HepG2 (cell line): ENCODE measurements around the gene CYP19A1.

Experiments
- NR1H2 ChIP-seq: sonication (generic); formaldehyde crosslinking; IDR thresholded peaks from 2 replicates; pipeline ENCODE4 v1.8.1; 2022; ENCODE audit warnings: low read depth, missing genetic modification reagents, borderline replicate concordance
- RFX1 ChIP-seq: fragments of 450-650 bp; IDR thresholded peaks from 2 replicates; pipeline ENCODE4 v1.6.1; 2017
- SMARCC2 ChIP-seq: fragments of 450-650 bp; IDR thresholded peaks from 2 replicates; pipeline ENCODE4 v1.6.1; 2017; ENCODE audit warnings: antibody characterized with exemption, mild to moderate bottlenecking
- SSRP1 ChIP-seq: IDR thresholded peaks from 2 replicates; pipeline ENCODE4 v1.6.1; 2016; ENCODE audit warnings: control low read depth
- TCF7L2 ChIP-seq: IDR thresholded peaks from 2 replicates; pipeline ENCODE4 v1.6.1; 2011; ENCODE audit warnings: mild to moderate bottlenecking, low read depth, low read length, moderate library complexity
- ZNF616 ChIP-seq: sonication (generic); formaldehyde crosslinking; IDR thresholded peaks from 2 replicates; pipeline ENCODE4 v1.5.0; 2020; ENCODE audit warnings: low read depth, mild to moderate bottlenecking, missing genetic modification reagents
- ZSCAN31 ChIP-seq: sonication (generic); formaldehyde crosslinking; IDR thresholded peaks from 2 replicates; pipeline ENCODE4 v1.5.0; 2020; ENCODE audit warnings: low read depth, mild to moderate bottlenecking, missing genetic modification reagents
- TF ChIP-seq, protein P1 (sequence below): sonication (generic); formaldehyde crosslinking; IDR thresholded peaks from 2 replicates; pipeline ENCODE4 v1.8.0; 2022; ENCODE audit warnings: low read depth, missing genetic modification reagents

DNA sequence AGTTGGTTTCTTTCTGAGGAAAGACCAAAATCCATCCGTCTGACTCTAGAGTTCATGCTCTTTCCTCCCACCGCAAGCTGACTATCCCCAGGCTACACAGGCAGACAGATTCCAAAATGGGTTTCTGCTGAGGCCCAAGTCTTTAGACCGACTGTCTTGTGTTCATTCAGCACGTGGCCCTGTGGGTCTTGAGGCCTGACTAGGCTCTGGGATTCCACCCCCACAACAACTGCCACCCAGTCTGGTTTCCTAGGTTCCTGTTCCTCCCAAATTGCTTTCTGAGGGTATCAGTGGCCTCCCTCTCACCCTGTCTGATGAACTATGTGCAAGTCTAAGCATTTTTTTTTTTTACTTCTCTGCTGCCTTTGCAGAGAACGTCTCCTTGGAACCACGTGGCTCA, 67.7 kb downstream of the CYP19A1 start:
- TF ChIP-seq, protein P1, sequence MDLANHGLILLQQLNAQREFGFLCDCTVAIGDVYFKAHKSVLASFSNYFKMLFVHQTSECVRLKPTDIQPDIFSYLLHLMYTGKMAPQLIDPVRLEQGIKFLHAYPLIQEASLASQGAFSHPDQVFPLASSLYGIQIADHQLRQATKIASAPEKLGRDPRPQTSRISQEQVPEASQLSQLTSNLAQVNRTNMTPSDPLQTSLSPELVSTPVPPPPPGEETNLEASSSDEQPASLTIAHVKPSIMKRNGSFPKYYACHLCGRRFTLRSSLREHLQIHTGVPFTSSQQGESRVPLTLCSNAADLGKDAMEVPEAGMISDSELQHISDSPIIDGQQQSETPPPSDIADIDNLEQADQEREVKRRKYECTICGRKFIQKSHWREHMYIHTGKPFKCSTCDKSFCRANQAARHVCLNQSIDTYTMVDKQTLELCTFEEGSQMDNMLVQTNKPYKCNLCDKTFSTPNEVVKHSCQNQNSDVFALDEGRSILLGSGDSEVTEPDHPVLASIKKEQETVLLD (CRISPR knock-in tag): no peak
- TF ChIP-seq SMARCC2 (no peak), ZNF616 (no peak), ZSCAN31 (CRISPR knock-in tag) (no peak), SSRP1 (no peak), TCF7L2 (no peak), RFX1 (no peak), NR1H2 (CRISPR knock-in tag) (no peak)
